Hematopoietic multipotent progenitor cell (in vitro differentiated cells): ENCODE measurements around the gene RFTN2. TPM values are rescaled to one million over a fixed set of nuclear protein-coding genes. Genes with fewer than 3 reads are reported as not detected.
"Not testable (repeated sequence)": the region's sequence is repeated elsewhere in the genome, so short reads cannot be mapped to it uniquely, and the experiment has no call there.

Source experiments
- DNase-seq, 3 donors: peaks; one replicate each; pipeline ENCODE4 v3.0.0-alpha.2; 2011 to 2015; ENCODE audit warnings: low read depth in 2 of 3, low spot score in 2 of 3
- small RNA-seq: library from RNA; depleted of rRNA; stranded (forward); fragments of <200 nt; gene quantifications from one replicate; pipeline ENCODE3, GENCODE V24; 2012
- total RNA-seq: library from RNA; depleted of rRNA; stranded (reverse); fragments of >200 nt; gene quantifications from one replicate; pipeline ENCODE4 v1.2.3, GENCODE V29; 2012

RFTN2 gene
- total RNA-seq, 1 donor, result under 0.01 TPM

DNA sequence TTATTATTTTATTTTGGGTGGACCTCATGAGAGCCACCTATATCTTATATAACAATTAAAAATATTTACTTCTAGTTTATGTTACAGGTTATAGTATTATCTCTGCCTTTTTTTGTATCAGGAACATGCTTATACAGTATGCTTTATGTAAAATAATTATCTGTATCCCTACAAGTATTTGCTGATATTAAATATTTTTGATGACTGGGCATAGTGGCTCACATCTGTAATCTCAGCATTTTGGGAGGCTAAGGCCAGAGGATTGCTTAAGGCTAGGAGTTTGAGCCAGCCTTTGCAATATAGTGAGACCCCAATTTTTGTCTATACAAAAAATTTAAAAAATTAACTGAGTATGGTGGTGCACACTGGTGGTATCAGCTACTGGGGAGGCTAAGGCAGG lies 119.9 kb downstream of the RFTN2 start:
- no peak for DNase-seq

DNA sequence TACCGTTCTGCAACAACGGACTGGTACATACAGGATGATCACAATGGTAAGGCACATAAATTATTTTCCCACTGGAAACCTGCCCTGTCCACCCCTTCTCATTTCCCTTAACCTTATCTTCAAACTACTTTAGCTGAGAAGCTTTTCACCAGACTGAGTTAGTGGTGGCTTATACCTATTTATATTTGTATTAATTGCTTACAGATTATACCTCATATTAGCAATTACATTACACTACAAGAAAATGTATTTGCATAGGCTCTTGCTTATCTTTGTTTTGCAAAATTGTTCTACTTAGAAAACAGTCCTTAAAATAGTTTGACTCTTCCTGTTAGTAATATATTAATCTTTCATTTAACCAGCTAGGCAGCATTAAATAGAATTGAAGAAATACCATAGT lies 124.1 kb downstream of the RFTN2 start:
- DNase-seq, result not testable (repeated sequence)

DNA sequence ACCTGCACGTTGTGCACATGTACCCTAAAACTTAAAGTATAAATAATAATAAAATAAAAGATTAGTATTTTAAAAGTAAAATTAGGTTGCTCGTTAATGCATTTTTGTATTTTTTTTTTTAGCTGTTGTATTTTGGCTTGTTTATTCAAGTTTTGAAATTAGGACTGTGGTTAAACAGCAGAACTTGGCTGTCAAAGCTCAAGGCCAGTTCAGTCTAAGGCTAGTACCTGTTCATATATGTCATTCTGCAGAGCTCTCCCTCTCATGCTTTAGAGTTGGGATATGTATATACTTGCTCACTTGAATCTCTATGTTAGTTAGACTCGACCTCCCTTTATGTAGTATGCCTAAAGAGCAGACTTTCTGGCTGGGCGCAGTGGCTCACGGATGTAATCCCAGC lies 126.8 kb downstream of the RFTN2 start:
- no peak for DNase-seq

DNA sequence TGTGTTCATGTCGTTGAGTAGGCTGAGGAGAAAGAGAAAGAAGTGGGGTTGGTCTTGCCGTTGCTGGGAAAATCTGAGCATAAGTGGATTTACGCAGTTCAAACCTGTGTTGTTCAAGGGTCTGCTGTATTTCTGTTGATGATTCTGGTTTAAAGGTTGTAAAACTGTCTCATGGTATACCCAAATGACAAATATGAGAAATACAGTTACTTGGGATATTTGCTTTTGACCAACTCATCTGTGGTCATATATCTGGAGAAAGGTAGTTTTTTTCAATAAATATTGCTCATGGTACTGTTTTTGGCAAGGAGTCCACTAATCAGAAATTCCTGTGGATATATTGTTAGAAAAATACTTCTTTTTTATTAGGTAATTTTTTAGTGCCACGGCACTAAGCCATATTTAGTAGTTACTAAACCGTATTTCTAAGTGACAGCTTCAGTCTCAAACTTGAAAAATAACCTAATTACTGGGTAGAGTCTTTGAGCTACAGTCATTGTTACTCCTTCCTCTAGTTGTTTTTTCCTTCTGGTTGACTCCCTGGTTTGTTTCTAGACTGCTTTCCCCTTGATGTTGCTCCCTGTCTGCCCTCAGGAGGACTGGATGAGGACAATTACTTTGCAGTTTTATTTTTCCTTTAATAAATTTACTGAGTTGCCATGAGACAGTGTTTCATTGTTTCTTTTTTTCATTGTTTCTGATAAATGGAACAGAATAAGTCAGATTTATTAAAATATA lies 128.1 kb downstream of the RFTN2 start:
- DNase-seq, result no peak

GRCh38 chr2:197543206-197543605 lies 132.2 kb downstream of the RFTN2 start:
- no peak for DNase-seq

GRCh38 chr2:197539734-197540133 lies 135.7 kb downstream of the RFTN2 start:
- no peak for DNase-seq

GRCh38 chr2:197538412-197538811 lies 137.0 kb downstream of the RFTN2 start:
- no peak for DNase-seq

Small RNA genes lying within 50 kb of the gene (small RNA-seq; reads per million reads assigned to genes)
- not detected for gene AC020550.1

Other genes with a start within 250 kb of the RFTN2 start
- gene SF3B1, start 240.6 kb downstream of the RFTN2 start, total RNA-seq, result 159 TPM
- gene COQ10B, start 222.0 kb downstream of the RFTN2 start, total RNA-seq, result 16.2 TPM
- gene HSPD1, start 175.7 kb downstream of the RFTN2 start, total RNA-seq, result 124 TPM
- gene HSPE1, start 175.2 kb downstream of the RFTN2 start, total RNA-seq, result 12.9 TPM
- gene MOB4, start 159.5 kb downstream of the RFTN2 start, total RNA-seq, result 13.7 TPM
- 9.2 TPM for gene MARS2, start 29.8 kb upstream of the RFTN2 start, total RNA-seq
- gene BOLL, start 109.7 kb upstream of the RFTN2 start, total RNA-seq, result not detected
- gene PLCL1, start 129.0 kb upstream of the RFTN2 start, total RNA-seq, result 0.27 TPM